HG02840 (cell line): ENCODE results near the gene GSTM2.
"Not testable (repeated sequence)": the region's sequence is repeated elsewhere in the genome, so short reads cannot be mapped to it uniquely, and the experiment has no call there.

Experiments
- ATAC-seq: cut with Tn5 transposase; IDR thresholded peaks from one replicate; pipeline ENCODE4 v1.9.1; 2021; ENCODE audit warnings: mild to moderate bottlenecking, moderate library complexity, moderate number of reproducible peaks; ENCODE audit not compliant: unreplicated experiment, low FRiP score

The GSTM2 gene

DNA sequence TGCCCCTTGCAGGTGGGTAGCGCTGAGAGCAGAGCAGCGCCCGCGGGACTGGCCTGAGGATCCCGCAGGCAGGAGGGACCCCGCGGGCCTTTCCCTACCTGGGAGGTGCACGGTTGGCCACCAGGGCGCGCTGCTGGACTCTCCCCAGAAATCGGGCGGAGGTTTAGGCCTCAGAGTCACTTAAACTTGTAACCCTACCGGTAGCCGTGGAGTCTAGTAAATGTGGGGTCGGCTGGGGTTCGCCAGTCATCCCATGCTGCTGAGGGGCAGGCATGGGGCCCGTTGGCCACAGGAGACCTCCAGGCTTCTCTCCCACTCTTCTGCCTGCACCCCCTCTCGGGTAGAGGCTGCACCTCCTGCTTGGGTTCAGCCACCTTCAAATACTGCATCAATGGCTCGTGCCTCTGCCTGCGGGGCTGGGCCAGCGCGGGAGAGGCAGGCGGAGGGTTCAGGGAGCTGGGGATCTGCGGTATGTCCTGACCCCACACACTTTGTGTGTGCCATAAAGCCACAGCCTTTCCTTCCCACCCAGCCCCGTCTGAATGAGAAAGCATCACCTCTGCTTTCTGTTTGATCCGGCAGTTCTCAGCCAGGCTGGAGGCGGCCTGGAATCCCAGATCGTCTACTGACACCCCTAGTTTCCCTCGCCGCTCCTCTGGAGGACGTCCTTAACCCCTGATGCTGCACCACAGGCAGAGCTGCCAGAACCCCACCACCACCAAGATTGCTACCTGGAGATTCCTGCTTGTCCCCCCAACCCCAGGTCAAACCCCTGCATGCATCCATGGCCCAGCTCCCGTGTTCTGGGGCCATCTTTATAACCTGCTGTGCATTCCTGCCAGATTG is 24.2 kb upstream of the GSTM2 start:
- peak; percentile 65 for ATAC-seq

DNA sequence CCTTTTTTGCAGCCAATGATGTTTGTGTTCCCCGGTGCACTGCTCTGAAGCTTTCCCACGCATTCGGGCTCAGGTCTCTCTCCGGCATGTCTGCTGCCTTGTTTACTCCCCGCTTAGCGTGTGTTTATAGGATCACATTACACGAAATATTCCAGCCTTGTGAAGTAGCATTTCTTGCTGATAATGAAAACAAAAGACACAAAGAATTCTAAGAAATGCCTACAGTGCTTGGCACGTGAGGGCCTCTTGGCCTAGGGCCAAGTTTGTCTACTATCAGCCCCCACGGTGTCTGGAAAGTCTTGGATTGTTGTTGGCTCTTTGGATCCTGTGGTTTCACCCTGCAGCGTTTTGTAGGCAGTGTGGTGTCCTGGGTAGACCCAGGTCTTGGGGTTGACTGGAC is 23.2 kb upstream of the GSTM2 start:
- ATAC-seq = no peak

DNA sequence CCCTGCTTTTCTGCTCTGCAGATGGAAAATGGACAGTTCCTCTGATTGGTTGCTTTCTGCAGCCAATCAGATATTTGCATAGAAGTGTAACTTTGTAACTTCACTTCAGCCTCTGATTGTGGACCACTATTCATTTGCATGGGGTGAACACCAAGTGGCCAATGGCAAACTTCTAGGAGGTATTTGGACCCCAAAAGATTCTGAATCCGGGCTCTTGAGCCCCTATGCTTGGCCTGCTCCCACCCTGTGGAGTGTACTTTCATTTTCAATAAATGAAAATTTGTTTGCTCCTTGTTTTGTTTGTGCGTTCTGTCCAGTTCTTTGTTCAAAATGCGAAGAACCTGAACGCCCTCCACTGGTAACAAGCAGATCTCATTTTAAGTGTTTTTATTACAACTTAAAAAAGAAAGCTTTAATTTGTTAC is 18.4 kb upstream of the GSTM2 start:
- no peak for ATAC-seq

DNA sequence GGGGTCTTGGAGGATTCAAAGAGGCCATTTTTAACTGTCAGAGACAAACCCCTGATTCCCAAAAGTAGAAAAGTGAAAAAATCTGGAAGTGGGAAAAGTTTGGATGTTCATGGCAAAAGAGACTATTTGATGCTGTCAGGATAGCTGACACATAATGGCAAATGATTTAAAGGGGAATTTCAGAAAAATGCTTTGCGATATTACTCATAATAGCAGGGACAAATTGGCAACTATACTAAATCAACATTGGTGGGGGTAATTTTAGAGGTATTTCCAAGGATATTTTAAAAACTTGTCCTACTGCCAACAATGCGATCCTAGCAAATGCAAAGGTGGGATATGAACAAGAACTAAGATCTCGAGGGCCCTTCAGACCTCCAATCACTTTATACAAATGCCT is 17.2 kb upstream of the GSTM2 start:
- no peak for ATAC-seq

DNA sequence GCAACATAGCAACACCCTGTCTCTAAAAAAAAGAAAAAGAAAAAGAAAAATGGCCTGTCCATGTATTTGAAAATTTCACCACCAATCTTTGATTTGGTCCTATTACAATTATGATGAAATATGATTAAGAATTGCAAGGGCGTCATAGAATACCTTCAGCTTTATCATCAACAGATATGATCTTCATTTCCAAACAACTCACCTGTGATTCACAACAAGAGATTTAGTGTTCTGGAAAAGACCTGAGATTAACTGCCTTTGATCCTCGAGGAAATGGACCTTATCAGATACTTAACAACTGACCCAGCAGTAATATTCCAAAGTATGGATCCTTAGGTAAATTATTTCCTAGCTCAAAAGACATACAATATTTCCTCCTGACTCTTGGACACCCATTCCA is 15.5 kb upstream of the GSTM2 start:
- no peak for ATAC-seq

DNA sequence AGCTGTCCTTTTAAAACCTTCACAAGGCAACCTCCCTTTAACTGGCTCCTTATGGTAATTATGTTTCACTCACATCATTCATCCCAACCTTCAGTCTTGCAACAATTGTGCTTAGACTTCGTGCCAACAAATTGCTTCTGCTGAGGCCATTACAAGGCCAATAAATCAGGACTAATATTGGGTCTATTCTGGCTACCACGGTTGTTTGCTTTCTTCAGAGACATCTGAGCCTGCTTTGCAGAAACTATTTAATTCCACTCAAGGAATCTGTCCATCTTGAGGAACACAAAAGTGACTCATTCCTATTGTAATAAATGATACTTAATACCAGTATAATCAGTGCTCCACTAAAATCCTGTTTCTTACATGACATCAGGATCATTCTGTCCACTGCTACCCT is 14.6 kb upstream of the GSTM2 start:
- ATAC-seq = no peak

DNA sequence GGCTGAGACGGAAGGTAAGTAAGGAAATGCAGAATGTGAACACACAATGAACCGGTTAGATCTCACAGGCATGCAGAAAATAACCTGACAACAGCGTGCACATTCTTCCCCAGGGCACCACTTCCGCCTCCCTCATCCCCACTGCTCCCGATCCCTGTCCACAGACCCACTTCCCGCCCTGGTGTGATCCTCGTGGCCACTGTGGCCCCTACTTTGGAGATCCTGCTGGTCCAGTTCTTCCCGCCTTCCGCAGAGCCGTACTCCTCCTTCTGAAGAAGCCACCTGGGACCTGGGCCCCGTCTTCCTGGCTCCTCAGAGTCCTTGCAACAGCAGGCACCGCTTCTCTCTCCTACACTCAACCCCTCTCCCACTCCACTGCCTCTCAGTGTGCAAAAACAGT is 13.3 kb upstream of the GSTM2 start:
- ATAC-seq = no peak

DNA sequence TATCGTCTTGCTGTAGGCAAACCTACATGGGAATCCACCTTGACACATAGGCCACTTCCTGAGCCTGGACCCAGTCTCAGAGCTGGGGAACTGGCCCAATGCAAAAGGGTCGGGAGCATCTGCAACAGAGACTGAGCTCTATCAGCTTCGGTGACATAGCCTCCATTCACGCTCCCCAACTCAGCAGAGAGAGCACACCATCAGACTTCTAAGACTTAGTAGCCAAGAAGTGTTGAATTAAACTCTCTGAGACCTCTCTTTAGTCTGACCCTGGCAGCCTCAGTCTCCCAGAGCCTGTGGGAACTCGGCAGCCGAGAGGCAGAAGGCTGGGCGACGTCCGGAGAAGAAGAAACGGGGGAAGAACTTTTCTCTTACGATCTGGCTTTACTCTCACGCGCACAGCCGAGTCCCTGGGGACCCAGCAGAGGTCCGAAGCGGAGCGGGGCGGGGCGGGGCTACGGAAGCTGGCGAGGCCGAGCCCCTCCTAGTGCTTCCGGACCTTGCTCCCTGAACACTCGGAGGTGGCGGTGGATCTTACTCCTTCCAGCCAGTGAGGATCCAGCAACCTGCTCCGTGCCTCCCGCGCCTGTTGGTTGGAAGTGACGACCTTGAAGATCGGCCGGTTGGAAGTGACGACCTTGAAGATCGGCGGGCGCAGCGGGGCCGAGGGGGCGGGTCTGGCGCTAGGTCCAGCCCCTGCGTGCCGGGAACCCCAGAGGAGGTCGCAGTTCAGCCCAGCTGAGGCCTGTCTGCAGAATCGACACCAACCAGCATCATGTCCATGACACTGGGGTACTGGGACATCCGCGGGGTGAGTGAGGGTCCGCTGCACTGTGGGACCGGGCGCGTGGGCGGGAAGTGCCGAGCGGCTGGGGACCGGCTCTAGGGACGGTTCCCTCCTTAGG is 12.0 kb upstream of the GSTM2 start, which contains the start of gene GSTM4:
Gene GSTM4, plus strand, starts transcription at position 485 of the 905 bp plus-strand sequence. Its CDS starts 291 bp downstream, at position 776.
- peak; percentile 88 for ATAC-seq

DNA sequence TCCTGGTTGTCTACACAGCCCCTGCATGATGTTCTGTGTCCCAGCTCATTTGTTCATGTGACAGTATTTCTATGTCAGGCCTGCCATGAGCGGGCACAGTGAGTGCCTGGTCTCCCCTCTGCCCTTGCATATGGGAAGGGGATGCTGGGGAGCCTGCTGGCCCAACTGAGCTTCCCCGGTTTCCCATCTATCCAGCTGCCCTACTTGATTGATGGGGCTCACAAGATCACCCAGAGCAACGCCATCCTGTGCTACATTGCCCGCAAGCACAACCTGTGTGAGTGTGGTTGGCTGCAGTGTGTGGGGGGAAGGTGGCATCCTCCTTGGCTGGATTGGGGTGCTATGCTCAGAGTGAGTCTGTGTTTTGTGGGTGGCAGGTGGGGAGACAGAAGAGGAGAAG is 10.5 kb upstream of the GSTM2 start:
- no peak for ATAC-seq

DNA sequence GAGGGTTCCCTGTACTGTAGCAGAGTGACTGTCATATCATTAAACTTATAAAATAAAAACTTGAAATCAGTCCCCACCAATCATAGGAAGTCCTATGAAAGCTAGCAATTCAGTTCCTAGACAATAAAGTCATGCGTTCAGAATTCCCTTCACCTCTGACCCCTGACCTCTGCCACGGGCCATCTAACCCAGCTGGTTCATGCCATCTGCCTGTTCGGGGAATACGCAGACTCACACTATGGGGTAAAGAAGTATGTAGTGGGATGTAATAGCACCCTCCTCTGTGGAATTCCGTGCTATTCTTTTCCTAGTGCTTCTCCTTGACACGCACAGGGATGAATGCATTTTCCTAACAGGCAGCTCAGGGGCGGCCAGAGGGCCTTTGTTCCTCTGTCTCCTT is 9.9 kb upstream of the GSTM2 start:
- no peak for ATAC-seq

DNA sequence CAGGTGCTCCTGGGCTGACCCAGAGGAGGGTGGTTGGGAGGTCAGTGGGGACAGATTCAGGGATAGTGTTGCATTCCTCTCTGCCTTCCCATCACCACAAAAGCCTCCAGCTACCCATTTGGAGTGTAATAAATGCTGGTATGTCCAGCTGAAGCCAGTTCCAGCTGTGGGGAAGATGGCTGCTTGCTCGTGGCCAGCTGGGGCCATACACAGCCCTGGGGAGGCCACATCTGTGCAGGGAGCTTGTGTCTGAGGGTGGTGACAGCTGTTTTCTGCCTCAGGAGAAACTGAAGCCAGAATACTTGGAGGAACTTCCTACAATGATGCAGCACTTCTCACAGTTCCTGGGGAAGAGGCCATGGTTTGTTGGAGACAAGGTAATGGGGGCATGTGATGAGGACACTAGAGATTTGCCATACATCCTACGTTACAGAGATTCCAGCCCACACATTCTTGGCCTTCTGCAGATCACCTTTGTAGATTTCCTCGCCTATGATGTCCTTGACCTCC is 9.3 kb upstream of the GSTM2 start:
- ATAC-seq = no peak

DNA sequence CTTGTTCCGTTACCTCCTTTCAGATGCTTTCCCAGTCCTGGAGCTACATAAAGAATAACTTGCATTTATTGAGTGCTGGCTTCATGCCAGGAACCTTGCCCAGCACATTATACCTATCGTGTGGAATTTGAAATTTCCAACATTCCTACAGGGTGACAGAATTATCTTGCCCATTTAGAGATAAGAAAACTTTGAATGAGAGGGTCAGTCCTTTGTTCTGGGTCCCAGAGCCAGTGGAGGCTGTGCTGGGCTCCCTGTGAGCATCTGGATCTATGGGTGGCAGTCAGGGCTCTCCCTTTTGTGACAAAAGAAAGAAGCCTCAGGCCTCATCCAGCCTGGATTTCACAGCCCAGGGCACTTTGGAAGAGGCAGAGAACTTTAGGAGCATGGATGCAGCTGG is 8.7 kb upstream of the GSTM2 start:
- no peak for ATAC-seq

DNA sequence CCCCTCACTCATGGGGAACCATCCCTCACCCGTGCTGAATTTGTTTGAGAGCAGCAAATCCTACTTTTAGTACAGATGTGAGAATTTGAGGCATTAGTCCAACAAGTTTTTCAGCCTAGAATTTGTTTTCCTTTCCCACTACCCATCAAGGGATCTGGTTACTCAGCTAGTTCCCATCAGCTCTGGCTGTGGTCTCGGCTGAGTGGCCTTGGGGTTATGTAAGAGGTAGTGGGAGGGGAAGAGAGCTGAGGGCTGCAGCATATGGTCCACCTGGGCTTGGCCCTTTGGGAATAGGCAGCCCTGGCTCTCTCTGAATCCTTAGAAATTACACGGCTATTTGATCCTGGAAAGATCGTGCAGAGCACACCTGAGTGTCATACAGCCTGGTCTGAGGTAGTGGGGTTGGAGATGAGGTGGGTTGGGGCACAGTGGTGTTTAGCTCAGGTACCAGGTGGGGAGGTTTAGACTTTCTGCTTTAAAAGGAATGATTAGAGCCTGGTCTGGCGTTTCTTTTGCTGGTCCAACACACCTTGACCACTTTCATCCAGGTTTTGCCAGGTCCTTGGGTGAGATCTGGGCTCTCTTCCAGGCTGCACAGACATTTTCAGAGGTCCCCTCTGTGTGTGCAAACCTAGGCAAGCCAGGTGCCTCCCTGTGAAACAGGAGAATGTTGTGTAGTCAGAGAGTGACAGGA is 7.7 kb upstream of the GSTM2 start:
- ATAC-seq = no peak

DNA sequence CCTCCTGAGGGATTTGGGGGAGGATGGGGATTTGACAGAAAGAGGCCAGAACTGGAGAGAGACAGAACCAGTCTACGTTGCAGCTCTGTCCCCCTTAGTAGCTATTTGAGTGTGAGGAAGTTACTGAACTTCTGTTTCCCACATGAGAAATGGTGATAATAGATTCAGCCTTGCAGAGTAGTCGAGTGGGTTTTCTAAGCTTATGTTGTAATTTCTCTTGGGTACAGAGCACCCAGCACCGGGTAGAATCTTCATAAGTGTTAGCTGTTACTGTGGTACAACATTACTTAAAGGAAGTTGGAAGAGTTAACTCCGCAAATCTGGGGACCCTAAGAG is 7.2 kb upstream of the GSTM2 start:
- ATAC-seq = not testable (repeated sequence)

DNA sequence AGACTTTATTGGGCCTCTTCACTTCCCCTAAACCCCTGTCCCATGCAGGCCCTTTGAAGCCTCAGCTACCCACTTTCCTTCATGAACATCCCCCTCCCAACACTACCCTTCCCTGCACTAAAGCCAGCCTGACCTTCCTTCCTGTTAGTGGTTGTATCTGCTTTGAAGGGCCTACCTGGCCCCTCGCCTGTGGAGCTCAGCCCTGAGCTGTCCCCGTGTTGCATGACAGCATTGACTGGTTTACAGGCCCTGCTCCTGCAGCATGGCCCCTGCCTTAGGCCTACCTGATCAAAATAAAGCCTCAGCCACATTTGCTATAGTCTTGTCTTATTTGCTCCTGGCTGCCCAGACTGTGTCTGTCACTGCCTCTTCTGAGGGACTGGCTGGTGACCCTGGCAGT is 6.5 kb upstream of the GSTM2 start:
- no peak for ATAC-seq

DNA sequence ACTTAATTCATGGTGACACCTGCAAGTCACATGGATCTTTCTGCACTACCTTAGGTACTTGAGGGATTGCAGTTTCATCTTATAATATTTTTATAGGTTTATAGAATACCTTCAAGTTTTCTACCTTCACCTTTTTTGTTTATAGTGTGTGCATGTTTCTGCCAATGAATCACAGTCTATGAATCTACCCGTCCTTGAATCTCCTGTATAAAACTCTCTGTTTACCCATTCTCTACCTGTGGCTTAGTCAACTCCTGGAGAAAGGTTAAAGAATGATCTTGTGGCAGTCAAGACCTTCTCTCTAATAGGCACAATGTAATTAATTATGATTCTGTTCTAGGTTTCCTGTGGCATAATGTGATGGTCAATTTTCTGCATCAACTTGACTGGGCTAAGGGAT is 3.2 kb upstream of the GSTM2 start:
- ATAC-seq = no peak

DNA sequence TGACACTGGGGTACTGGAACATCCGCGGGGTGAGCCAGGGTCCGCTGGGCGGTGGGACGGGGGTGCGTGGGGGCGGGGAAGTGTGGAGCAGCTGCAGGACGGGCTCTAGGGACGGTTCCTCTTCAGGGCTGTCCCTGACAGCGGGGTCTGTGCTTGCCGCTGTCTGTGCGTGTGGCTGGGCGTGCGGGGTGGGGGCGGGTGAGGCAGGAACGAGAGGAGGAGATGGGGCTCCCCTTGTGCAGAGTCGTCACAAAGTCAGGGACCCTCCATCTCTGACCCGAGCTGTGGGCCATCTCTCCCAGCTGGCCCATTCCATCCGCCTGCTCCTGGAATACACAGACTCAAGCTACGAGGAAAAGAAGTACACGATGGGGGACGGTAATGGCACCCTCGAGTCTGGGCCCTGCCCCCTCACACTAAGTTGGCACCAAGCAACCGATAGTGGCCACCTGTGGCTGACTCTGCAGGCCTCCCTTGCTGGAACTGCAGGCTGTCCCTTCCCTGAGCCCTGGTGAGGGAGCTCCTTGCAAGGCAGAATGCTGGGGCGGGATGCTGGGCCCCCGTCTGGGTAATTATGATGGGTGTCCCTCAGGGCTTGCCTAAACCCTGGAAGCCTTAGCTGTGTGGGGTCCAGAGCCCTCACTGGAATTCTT is 392 bp downstream of the GSTM2 start:
- no peak for ATAC-seq

DNA sequence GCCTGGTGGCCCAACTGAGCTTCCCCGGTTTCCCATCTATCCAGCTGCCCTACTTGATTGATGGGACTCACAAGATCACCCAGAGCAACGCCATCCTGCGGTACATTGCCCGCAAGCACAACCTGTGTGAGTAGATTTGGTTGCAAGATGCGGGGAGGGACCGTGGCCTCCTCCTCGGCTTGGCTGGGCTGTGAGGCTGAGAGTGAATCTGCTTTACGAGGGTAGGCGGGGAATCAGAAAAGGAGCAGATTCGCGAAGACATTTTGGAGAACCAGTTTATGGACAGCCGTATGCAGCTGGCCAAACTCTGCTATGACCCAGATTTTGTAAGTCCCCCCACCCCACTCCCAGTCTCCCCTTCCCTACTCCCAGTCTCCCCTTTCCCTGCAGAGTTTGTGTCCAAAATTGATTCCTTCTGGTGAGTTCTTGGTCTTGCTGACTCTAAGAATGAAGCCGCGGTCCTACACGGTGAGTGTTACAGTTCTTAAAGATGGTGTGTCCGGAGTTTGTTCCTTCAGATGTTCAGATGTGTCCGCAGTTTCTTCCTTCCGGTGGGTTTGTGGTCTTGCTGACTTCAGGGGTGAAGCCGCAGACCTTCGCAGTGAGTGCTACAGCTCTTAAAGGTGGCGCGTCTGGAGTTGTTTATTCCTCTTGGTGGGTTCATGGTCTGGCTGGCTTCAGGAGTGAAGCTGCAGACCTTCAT is 1.5 kb downstream of the GSTM2 start:
- no peak for ATAC-seq

DNA sequence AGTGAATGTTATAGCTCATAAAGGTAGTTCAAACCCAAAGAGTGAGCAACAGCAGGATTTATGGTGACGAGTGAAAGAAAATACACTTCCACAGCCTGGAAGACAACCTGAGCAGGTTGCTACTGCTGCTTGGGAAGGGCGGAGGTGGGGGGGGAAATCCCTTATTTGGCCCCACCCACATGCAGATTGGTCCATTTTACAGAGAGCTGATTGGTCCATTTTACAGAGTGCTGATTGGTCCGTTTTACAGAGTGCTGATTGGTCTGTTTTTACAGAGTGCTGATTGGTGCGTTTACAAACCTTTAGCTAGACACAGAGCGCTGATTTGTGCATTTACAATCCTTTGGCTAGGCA is 2.1 kb downstream of the GSTM2 start:
- not testable (repeated sequence) for ATAC-seq

DNA sequence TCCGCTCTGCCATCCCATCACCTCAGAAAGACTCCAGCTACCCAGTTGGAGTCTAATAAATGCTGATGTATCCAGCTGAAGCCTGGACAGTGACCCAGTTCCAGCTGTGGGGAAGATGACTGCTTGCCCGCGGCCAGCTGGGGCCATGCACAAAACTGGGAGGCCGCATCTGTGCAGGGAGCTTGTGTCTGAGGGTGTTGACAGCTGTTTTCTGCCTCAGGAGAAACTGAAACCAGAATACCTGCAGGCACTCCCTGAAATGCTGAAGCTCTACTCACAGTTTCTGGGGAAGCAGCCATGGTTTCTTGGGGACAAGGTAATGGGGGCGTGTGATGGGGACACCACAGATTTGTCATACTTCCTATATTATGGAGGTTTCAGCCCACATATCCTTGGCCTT is 3.2 kb downstream of the GSTM2 start:
- no peak for ATAC-seq
